HG03378 (cell line): ENCODE data around the gene SGK1.
A peak's percentile ranks its signal among the peaks of the same experiment; 100 is the strongest.
"Not testable (repeated sequence)": the region's sequence is repeated elsewhere in the genome, so short reads cannot be mapped to it uniquely, and the experiment has no call there.

Experiments used
- ATAC-seq: cut with Tn5 transposase; IDR thresholded peaks from one replicate; pipeline ENCODE4 v1.9.1; 2021; ENCODE audit warnings: mild to moderate bottlenecking, moderate library complexity; ENCODE audit not compliant: unreplicated experiment

The SGK1 gene

GRCh38 chr6:134195164-134195906, 122.6 kb downstream of the SGK1 start:
- ATAC-seq: no peak

DNA sequence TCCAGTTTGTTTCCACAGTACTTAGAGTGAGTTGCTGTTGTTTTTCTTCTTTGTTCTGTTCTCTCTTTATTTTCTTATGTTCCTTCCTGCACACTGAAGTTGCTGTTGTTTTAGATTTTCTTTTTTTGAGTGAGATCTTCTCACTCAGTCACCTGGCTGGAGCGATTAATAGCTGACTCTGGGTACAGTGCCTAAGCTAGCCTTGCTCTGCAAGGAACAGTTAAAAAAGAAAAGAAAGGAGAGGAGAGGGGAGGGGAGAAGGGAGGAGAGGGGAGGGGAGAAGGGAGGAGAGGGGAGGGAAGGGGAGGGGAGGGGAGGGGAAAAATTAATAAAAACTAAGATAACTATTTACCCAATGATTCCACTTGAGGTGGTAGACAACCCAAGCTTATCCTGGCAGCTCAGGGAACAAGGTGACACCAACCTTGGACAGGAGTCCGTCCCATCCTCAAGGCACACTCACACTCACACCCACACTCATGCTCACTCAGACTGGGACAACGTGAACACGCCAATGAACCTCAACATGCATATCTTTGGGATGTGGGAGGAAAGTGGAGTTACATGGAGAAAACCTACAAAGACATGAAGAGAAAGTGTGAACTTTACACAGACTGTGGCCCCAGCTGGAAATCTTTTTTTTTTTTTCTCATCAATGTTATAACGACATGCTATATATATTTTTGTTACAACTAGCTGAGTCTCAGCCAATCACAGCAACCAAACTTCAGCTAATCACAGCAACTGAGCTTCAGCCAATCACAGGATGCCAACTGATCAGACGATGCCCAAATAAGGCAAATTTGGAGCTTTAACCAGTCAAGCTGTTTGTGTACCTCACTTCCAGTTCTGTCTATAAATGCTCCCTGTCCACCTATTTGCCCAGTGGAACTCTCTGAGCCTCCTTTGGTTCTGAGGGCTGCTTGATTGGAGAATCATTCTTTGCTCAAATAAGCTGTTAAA, 124.1 kb downstream of the SGK1 start:
- no peak for ATAC-seq

GRCh38 chr6:134192609-134193008, 125.3 kb downstream of the SGK1 start:
- ATAC-seq: not testable (repeated sequence)

GRCh38 chr6:134190883-134191282, 127.0 kb downstream of the SGK1 start:
- no peak for ATAC-seq

DNA sequence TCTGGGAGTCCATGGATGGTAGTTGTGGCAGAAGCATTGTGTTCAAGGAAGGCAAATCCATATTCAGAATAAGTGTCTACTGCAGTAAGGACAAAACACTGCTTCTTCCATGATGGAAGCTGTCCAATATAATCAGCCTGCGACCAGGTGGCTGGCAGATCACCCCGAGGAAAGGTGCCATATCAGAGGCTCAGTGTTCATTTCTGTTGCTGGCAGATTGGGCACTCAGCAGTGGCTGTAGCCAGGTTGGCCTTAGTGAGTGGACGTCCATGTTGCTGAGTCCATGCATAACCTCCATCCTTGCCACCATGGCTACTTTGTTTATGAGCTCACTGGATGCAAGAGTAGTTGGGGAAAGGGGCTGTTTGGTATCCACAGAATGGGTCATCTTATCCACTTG, 130.2 kb downstream of the SGK1 start:
- no peak for ATAC-seq

GRCh38 chr6:134187154-134187553, 130.8 kb downstream of the SGK1 start:
- ATAC-seq: no peak

DNA sequence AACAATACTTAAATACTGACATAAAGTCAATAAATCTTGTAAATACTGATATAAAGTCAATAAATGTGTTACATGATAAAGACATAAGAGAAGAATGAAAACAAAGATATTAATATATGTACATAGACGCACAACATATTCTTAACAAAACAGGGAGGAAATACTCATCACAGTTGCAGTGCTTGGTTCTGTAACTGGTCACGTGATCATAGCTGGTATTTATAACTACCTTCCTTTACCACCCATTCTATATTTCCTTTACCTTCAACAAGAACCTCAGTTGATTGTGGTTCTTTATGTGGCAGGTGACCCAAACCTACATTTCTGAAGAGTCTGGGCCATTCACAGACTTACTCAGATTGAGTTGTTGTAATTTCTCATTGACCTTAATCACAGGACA, 131.6 kb downstream of the SGK1 start:
- ATAC-seq: no peak

DNA sequence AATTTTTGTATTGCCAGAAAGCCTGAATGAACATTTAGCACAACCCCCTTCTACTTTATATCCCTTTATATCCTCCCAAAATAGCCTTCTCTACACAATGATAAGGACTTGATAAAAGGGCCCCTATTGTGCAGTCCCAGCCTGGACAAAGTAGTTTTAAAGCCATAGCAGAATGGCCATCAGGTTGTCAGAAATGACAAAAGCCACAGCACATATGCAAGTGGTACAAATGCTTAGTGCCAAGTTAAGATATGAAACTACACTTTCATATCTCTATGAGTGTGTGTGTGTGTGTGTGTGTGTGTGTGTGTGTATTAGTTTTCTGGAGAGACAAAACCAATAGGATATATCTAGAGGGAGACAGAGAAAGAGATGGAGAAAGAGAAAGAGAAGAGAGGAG, 132.6 kb downstream of the SGK1 start:
- ATAC-seq: no peak

- no peak for ATAC-seq
These were observed 134.1 kb downstream of the SGK1 start for GRCh38 chr6:134183844-134184243.

DNA sequence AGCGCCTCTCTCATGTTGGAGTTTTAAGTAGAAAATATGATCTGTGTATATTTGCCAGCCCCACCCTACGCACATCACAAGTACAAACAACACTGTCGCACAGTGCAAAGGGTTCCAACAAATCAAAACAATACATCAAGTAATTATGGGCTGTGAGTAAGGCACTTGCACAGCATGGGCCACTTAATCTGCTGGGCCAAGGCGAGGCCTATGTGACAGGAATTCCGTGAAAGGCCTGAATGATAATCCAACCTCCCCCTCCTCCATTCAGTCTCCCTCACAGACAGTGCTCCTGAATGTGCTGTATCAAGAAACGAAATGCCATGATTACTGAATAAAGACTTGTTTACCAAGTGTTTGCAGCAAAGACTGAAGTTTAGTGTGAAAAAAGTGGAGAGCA, 135.4 kb downstream of the SGK1 start:
- ATAC-seq: no peak

DNA sequence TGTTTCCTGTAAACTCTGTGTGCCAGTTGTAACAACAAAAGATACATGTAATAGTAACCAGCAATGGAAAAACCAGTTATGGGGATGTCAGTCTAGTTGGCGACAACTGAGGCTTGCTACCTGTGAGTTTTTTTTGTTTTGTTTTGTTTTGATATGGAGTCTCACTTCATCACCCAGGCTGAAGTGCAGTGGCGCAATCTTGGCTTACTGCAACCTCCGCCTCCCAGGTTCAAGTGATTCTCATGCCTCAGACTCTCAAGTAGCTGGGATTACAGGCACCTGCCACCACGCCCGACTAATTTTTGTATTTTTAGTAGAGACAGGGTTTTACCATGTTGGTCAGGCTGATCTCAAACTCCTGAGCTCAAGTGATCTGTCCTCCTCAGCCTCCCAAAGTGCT, 136.2 kb downstream of the SGK1 start:
- not testable (repeated sequence) for ATAC-seq

DNA sequence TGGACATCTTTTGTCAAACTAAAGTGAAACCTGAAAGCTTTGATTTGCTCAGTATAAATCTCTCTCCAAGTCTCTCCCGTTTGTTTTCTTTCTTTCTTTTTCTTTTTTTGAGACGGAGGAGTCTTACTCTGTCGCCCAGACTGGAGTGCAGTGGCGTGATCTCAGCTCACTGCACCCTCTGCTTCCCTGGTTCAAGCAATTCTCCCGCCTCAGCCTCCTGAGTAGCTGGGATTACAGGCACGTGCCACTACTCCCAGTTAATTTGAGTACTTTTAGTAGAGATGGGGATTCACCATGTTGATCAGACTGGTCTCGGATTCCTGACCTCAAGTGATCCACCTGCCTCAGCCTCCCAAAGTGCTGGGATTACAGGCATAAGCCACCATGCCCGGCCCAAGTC, 136.7 kb downstream of the SGK1 start:
- ATAC-seq: not testable (repeated sequence)

DNA sequence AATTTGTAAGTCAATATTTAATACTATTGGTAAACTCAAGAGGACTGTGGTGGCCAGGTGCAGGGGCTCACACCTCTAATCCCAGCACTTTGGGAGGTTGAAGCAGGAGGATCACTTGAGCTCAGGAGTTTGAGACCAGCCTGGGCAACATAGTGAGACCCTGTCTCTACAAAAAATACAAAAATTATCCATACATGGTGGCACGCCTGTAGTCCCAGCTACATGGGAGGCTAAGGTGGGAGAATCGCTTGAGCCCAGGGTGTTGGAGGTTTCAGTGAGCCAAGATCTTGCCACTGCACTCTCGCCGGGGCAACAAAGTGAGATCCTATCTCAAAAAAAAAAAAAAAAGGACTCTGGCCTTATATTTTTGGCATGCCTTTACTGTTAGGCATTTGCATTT, 137.4 kb downstream of the SGK1 start:
- ATAC-seq: not testable (repeated sequence)

DNA sequence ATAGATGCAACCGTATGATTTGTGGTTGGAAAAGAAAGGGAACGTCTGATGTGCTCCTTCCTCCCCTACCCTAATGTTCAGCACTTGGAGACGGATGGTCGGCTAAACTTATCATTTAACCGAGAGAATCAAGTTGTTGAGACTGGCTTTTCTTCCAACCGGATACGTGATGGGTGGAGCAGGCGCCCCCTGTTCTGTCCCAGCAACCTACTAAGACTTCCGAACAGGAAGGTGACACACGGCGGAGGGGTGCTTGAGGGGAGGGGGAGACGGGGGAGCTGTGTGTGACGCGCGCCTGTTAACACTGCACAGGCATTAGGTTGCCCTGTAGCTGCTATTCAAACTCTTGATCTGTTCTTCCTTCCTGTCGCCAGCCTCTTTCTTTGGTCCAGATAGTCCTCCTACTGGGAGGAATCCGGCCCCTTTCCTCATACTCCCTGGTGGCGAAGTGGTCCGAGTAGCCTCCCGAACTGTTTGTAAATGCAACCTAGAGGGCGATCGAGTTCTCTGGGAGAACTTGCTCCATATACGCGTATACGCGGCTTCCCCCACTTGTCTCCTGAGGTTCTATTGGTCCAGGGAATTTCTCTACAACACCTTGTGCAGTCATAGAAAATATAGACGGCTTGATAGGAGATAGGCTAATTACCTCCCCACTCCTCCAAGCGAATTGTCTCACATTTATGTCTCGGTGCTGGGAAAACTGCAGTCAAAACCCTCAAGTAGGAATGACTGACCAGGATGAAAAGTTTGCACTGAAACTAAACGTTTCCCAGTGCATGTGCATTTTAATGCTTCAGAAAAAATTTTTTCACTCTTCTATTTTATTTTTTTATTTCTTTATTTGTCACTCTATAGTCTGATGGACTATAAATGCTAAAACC, 139.5 kb downstream of the SGK1 start:
- no peak for ATAC-seq

- no peak for ATAC-seq
These were observed 140.2 kb downstream of the SGK1 start for GRCh38 chr6:134177753-134178160.

DNA sequence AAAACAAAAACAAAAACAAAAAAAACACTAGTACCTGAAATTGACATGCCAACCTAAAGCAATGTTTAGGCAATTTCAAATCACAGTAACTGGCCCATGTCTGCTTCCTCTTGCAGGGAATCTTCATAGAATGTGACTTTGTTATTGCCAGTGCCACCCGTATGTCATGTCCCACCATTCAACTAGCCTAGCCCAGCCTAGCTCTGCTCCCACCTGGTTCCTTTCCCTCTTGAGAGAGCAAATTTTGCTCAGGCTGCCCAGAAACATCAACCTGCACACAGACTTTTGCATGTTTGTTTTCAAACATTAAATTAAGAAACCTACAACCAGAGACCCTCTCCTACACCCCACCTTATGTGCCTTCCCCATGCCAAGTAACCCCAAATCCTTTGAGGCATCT, 140.7 kb downstream of the SGK1 start:
- no peak for ATAC-seq

DNA sequence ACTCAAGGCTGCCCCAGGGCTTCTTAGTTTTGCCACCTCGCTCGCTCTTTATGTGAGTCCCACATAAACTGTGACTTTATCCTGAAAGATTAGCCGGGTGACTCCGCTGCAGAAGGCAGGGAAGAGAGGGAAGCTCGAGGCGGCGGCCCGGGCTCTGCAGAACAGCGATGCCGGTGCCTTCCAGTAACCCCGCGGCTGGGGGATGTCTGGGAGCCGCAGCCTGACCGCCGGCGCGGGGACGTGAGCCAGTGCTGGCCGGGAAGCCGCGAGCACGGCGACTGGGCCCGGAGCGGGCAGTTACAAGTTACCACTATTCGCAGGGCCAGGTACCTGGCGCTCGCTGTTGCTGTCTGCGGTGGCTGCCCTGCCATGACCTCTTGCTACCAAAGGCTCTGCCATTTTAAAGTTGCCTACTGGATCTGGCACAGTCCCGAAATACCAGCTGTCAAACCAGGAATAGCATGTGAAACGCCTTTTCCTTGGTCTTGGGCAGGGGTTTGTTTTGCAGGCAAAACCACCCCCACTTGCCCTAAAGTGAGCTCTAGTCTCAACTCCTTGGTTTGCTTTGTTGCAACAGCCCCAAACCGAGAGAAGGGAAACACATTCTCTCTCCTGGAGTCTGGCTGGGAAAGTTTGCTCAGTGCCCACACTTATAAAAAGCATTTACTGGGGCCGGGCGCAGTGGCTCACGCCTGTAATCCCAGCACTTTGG, 141.5 kb downstream of the SGK1 start:
- ATAC-seq: no peak

DNA sequence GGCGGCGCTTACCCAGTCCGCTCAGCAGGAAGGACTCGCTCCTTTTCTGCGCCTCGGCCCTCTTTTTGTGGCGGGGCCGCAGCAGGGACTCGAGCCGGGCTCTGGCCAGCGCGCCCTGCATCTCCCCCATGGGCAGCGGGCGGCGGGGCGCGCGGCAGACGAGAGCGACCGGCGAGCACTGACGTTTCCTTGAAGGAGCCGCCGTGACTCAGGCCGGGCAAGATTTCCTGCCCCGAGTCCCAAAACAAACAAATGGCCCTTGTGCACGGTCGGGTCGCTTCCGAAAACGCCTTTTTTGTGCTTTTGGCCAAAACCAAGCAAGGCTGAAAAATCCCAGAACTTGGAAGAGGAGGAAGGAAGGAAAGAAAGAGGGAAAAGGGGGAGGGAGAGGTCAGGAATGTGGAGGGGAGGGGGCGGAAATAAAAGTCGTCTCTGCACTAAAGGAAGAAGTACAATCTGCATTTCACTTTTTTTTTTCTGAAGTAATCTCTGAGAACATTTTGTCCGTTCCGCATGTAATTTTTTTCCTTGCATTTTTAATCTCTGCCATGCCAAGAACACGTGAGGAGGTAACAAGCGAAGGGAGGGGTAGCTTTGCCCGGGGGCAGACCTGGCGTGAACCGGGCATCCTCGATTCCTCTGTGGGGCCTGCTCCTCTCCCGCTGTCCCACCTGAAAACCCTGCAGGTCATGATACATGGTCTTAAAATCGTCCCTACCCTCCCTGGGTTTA, 142.2 kb downstream of the SGK1 start:
- ATAC-seq: no peak

- peak; percentile 65 for ATAC-seq
These were observed 143.0 kb downstream of the SGK1 start for GRCh38 chr6:134174672-134175531.
